ENCODE measurements around the gene TBC1D4.

Gene TBC1D4

GRCh38 chr13:75378301-75378700 lies 103.7 kb downstream of the TBC1D4 start:
- Mint-ChIP-seq H3K36me3 (ENCODE audit: low read depth) (no peaks in the 10 kb centered on the region), H3K27me3 (ENCODE audit: low read depth) (no peaks in the 10 kb centered on the region), H3K4me1 (peaks cover 13% of the 10 kb centered on the region), H3K4me3 (no peak overlapping the region), H3K9me3 (no peaks in the 10 kb centered on the region), H3K27ac (no peak overlapping the region)
- TF ChIP-seq CTCF (IDR thresholded peaks at IDR 0.05; ENCODE audit: unreplicated experiment in 3 of 3): no peak

GRCh38 chr13:75376792-75377402 lies 105.1 kb downstream of the TBC1D4 start:
- Mint-ChIP-seq H3K27me3 (ENCODE audit: low read depth) (no peaks in the 10 kb centered on the region), H3K27ac (no peak overlapping the region), H3K4me3 (no peak overlapping the region), H3K4me1 (peaks cover 18% of the 10 kb centered on the region), H3K36me3 (ENCODE audit: low read depth) (no peaks in the 10 kb centered on the region), H3K9me3 (no peaks in the 10 kb centered on the region)
- no peak for TF ChIP-seq CTCF (IDR thresholded peaks at IDR 0.05; ENCODE audit: unreplicated experiment in 3 of 3)

- no peaks in the 10 kb centered on the region for H3K36me3 Mint-ChIP-seq (ENCODE audit: low read depth)
Measured at GRCh38 chr13:75375329-75375728, 106.6 kb downstream of the TBC1D4 start.

GRCh38 chr13:75373988-75374387 lies 108.0 kb downstream of the TBC1D4 start:
- H3K4me1 Mint-ChIP-seq: peaks cover 19% of the 10 kb centered on the region
- H3K27ac Mint-ChIP-seq: peak overlapping the region in 2 of 3 experiments; percentile 43 to 47

More at GRCh38 chr13:75375329-75375728, 106.6 kb downstream of the TBC1D4 start:
- Mint-ChIP-seq H3K27me3 (ENCODE audit: low read depth) (no peaks in the 10 kb centered on the region), H3K4me3 (no peak overlapping the region), H3K27ac (no peak overlapping the region), H3K4me1 (peaks cover 18% of the 10 kb centered on the region), H3K9me3 (no peaks in the 10 kb centered on the region)
- TF ChIP-seq CTCF (IDR thresholded peaks at IDR 0.05; ENCODE audit: unreplicated experiment in 3 of 3): no peak

GRCh38 chr13:75372923-75373841 lies 108.8 kb downstream of the TBC1D4 start:
- Mint-ChIP-seq H3K27ac (peak overlapping the region; percentile 40 to 47 (median 43)), H3K27me3 (ENCODE audit: low read depth) (no peaks in the 10 kb centered on the region), H3K4me3 (no peak overlapping the region), H3K36me3 (ENCODE audit: low read depth) (no peaks in the 10 kb centered on the region), H3K4me1 (peaks cover 27% of the 10 kb centered on the region), H3K9me3 (no peaks in the 10 kb centered on the region)
- no peak for TF ChIP-seq CTCF (IDR thresholded peaks at IDR 0.05; ENCODE audit: unreplicated experiment in 3 of 3)

More at GRCh38 chr13:75373988-75374387, 108.0 kb downstream of the TBC1D4 start:
- no peaks in the 10 kb centered on the region for H3K27me3 Mint-ChIP-seq (ENCODE audit: low read depth)
- no peaks in the 10 kb centered on the region for H3K36me3 Mint-ChIP-seq (ENCODE audit: low read depth)
- TF ChIP-seq CTCF (IDR thresholded peaks at IDR 0.05; ENCODE audit: unreplicated experiment in 3 of 3): no peak
- no peak overlapping the region for H3K4me3 Mint-ChIP-seq
- H3K9me3 Mint-ChIP-seq: no peaks in the 10 kb centered on the region

All from nephron (organoid).